ENCODE results near the gene C3orf20.

DNA sequence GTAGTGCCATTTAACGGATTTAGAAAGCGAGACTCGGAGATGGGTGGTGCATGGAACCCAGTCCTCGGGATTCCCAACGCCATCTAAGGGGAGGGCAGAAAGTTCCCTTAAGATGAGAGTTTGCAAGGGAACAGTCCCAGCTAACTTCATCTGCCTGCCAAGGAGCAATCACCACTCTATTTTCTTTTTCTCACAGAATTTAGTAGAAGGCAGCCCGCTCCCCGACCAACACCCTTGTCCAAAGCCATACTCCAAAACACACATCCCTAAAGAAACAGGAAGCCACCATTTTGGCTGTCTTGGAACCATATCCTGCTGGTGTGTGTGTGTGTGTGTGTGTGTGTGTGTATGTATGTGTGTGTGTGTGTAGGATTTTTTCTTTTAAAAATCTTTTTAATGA is 136.7 kb downstream of the C3orf20 start:
- TF ChIP-seq CTCF (conservative IDR thresholded peaks at IDR 0.05) (no peak), ZFX (IDR thresholded peaks at IDR 0.05) (no peak)
